ENCODE data around the gene FBXW9.

Gene FBXW9

GRCh38 chr19:12705654-12706331 is 9.4 kb upstream of the FBXW9 start:
- no peak for ATAC-seq
- TF ChIP-seq ISL1 (CRISPR knock-in tag; IDR thresholded peaks at IDR 0.05) (no peak), CSRNP3 (CRISPR knock-in tag; IDR thresholded peaks at IDR 0.05) (no peak), TCF4 (CRISPR knock-in tag; IDR thresholded peaks at IDR 0.05; ENCODE audit: borderline replicate concordance) (no peak), ZNF8 (CRISPR knock-in tag; IDR thresholded peaks at IDR 0.05) (no peak), SNAI2 (CRISPR knock-in tag; IDR thresholded peaks at IDR 0.05) (no peak), BACH2 (CRISPR knock-in tag; IDR thresholded peaks at IDR 0.05; ENCODE audit: borderline replicate concordance) (no peak), ZNF565 (CRISPR knock-in tag; conservative IDR thresholded peaks at IDR 0.05; ENCODE audit: low read depth) (no peak), ZNF70 (CRISPR knock-in tag; IDR thresholded peaks at IDR 0.05) (no peak), TOX (CRISPR knock-in tag; IDR thresholded peaks at IDR 0.05; ENCODE audit: borderline replicate concordance) (no peak), ZFP30 (CRISPR knock-in tag; IDR thresholded peaks at IDR 0.05) (no peak), GLIS3 (CRISPR knock-in tag; IDR thresholded peaks at IDR 0.05) (no peak), CSDC2 (CRISPR knock-in tag; IDR thresholded peaks at IDR 0.05) (no peak)

- ATAC-seq, result no peak
- no peak for TF ChIP-seq OSR1 (CRISPR knock-in tag; IDR thresholded peaks at IDR 0.05)
- TF ChIP-seq ZC3H10 (CRISPR knock-in tag; IDR thresholded peaks at IDR 0.05), result no peak
- no peak for TF ChIP-seq TCF4 (CRISPR knock-in tag; IDR thresholded peaks at IDR 0.05; ENCODE audit: borderline replicate concordance)
- TF ChIP-seq ZNF565 (CRISPR knock-in tag; conservative IDR thresholded peaks at IDR 0.05; ENCODE audit: low read depth), result no peak
- TF ChIP-seq TOX (CRISPR knock-in tag; IDR thresholded peaks at IDR 0.05; ENCODE audit: borderline replicate concordance), result no peak
- TF ChIP-seq CSDC2 (CRISPR knock-in tag; IDR thresholded peaks at IDR 0.05), result no peak
- TF ChIP-seq POU6F1 (CRISPR knock-in tag; IDR thresholded peaks at IDR 0.05; ENCODE audit: borderline replicate concordance, low read depth), result no peak
- TF ChIP-seq ARNTL (CRISPR knock-in tag; IDR thresholded peaks at IDR 0.05; ENCODE audit: borderline replicate concordance, low read depth), result no peak
- TF ChIP-seq RARB (CRISPR knock-in tag; IDR thresholded peaks at IDR 0.05), result no peak
These were observed 8.7 kb upstream of the FBXW9 start for GRCh38 chr19:12705169-12705568.

- ATAC-seq, result peak; percentile 71
- TF ChIP-seq TCF4 (CRISPR knock-in tag; IDR thresholded peaks at IDR 0.05; ENCODE audit: borderline replicate concordance), result no peak
- TF ChIP-seq TSHZ2 (CRISPR knock-in tag; IDR thresholded peaks at IDR 0.05), result no peak
- TF ChIP-seq ESRRG (CRISPR knock-in tag; IDR thresholded peaks at IDR 0.05), result no peak
- TF ChIP-seq POU6F1 (CRISPR knock-in tag; IDR thresholded peaks at IDR 0.05; ENCODE audit: borderline replicate concordance, low read depth), result no peak
- no peak for TF ChIP-seq SNAI2 (CRISPR knock-in tag; IDR thresholded peaks at IDR 0.05)
- TF ChIP-seq PPARA (CRISPR knock-in tag; IDR thresholded peaks at IDR 0.05; ENCODE audit: borderline replicate concordance), result no peak
- TF ChIP-seq ARNTL (CRISPR knock-in tag; IDR thresholded peaks at IDR 0.05; ENCODE audit: borderline replicate concordance, low read depth), result no peak
- no peak for TF ChIP-seq BACH2 (CRISPR knock-in tag; IDR thresholded peaks at IDR 0.05; ENCODE audit: borderline replicate concordance)
These were observed 6.6 kb upstream of the FBXW9 start for GRCh38 chr19:12703046-12703445.

Measured in SK-N-SH treated with all-trans-retinoic acid at 6 μM for 48 hours (cell line).